ENCODE results near the gene MOB4.

- TF ChIP-seq CTCF (conservative IDR thresholded peaks at IDR 0.05; ENCODE audit: low read depth in 2 of 2), result no peak
- no peak for TF ChIP-seq EZH2phosphoT487 (IDR thresholded peaks at IDR 0.05; ENCODE audit: unreplicated experiment)
- TF ChIP-seq EZH2 (IDR thresholded peaks at IDR 0.05; ENCODE audit: low read depth, unreplicated experiment), result no peak
- no peak; the same call in 1 of the 2 replicates for TF ChIP-seq POLR2AphosphoS5 (IDR thresholded peaks at IDR 0.05; ENCODE audit: low read depth)
- TF ChIP-seq ZNF114 (CRISPR knock-in tag; IDR thresholded peaks at IDR 0.05), result no peak
- TF ChIP-seq, protein P1, sequence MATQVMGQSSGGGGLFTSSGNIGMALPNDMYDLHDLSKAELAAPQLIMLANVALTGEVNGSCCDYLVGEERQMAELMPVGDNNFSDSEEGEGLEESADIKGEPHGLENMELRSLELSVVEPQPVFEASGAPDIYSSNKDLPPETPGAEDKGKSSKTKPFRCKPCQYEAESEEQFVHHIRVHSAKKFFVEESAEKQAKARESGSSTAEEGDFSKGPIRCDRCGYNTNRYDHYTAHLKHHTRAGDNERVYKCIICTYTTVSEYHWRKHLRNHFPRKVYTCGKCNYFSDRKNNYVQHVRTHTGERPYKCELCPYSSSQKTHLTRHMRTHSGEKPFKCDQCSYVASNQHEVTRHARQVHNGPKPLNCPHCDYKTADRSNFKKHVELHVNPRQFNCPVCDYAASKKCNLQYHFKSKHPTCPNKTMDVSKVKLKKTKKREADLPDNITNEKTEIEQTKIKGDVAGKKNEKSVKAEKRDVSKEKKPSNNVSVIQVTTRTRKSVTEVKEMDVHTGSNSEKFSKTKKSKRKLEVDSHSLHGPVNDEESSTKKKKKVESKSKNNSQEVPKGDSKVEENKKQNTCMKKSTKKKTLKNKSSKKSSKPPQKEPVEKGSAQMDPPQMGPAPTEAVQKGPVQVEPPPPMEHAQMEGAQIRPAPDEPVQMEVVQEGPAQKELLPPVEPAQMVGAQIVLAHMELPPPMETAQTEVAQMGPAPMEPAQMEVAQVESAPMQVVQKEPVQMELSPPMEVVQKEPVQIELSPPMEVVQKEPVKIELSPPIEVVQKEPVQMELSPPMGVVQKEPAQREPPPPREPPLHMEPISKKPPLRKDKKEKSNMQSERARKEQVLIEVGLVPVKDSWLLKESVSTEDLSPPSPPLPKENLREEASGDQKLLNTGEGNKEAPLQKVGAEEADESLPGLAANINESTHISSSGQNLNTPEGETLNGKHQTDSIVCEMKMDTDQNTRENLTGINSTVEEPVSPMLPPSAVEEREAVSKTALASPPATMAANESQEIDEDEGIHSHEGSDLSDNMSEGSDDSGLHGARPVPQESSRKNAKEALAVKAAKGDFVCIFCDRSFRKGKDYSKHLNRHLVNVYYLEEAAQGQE (IDR thresholded peaks at IDR 0.05; ENCODE audit: unreplicated experiment), result no peak
- no peak for TF ChIP-seq JUNB (IDR thresholded peaks at IDR 0.05; ENCODE audit: unreplicated experiment)
These were observed 29.7 kb upstream of the MOB4 start for GRCh38 chr2:197486175-197486574.

Measured in GM23338 (cell line).